Choroid plexus epithelial cell (primary cell): ENCODE results near the gene MGA.

Experiments
- DNase-seq: peaks from one replicate; pipeline ENCODE4 v3.0.0-alpha.2; 2010; ENCODE audit warnings: low read depth
- H3K4me3 ChIP-seq: 2 replicates; pipeline ENCODE4 v1.5.1; 2011; ENCODE audit warnings: low read depth, mild to moderate bottlenecking, control low read depth, low read length, moderate library complexity
- CTCF ChIP-seq: conservative IDR thresholded peaks from 2 replicates; pipeline ENCODE4 v1.5.1; 2011; ENCODE audit warnings: low read depth, mild to moderate bottlenecking, control low read depth, inconsistent platforms, low read length, moderate library complexity

MGA gene

GRCh38 chr15:41804361-41804760, 144.2 kb downstream of the MGA start:
- no peak overlapping the region for H3K4me3 ChIP-seq
- no peak for DNase-seq
- no peak for TF ChIP-seq CTCF

GRCh38 chr15:41804916-41805666, 144.9 kb downstream of the MGA start:
- TF ChIP-seq CTCF, result no peak
- no peak overlapping the region for H3K4me3 ChIP-seq
- DNase-seq, result no peak

GRCh38 chr15:41805711-41806110, 145.5 kb downstream of the MGA start:
- DNase-seq, result no peak
- H3K4me3 ChIP-seq, result no peak overlapping the region
- no peak for TF ChIP-seq CTCF

GRCh38 chr15:41806291-41807181, 146.3 kb downstream of the MGA start:
- TF ChIP-seq CTCF, result peak; percentile 7
- H3K4me3 ChIP-seq, result no peak overlapping the region
- peak; percentile 34 for DNase-seq

- no peak overlapping the region for H3K4me3 ChIP-seq
- no peak for TF ChIP-seq CTCF
- no peak for DNase-seq
Measured at GRCh38 chr15:41809121-41809520, 148.9 kb downstream of the MGA start.

GRCh38 chr15:41809526-41810220, 149.5 kb downstream of the MGA start:
- DNase-seq, result no peak
- H3K4me3 ChIP-seq, result no peak overlapping the region
- TF ChIP-seq CTCF, result no peak
